Nephron progenitor cell (in vitro differentiated cells): ENCODE results near the gene NCAPD3.
A peak's percentile ranks its signal among the peaks of the same experiment; 100 is the strongest.

ENCODE experiments used
- DNase-seq: peaks from one replicate; pipeline ENCODE4 v3.0.0; 2021
- H3K27ac Mint-ChIP-seq: 2 replicates; pipeline ENCODE4 v1.8.0; 2021; ENCODE audit warnings: mild to moderate bottlenecking, moderate library complexity, mixed read lengths
- H3K27me3 Mint-ChIP-seq: 2 replicates; pipeline ENCODE4 v1.8.0; 2021; ENCODE audit warnings: mild to moderate bottlenecking, low read depth, mixed read lengths; ENCODE audit not compliant: poor library complexity
- H3K36me3 Mint-ChIP-seq: 2 replicates; pipeline ENCODE4 v1.8.0; 2021; ENCODE audit warnings: low read depth, mixed read lengths
- H3K4me1 Mint-ChIP-seq: 2 replicates; pipeline ENCODE4 v1.8.0; 2021; ENCODE audit warnings: mixed read lengths
- H3K4me3 Mint-ChIP-seq: 2 replicates; pipeline ENCODE4 v1.8.0; 2021; ENCODE audit warnings: mild to moderate bottlenecking, moderate library complexity, mixed read lengths
- H3K9me3 Mint-ChIP-seq: 2 replicates; pipeline ENCODE4 v1.8.0; 2021; ENCODE audit warnings: mild to moderate bottlenecking, moderate library complexity, mixed read lengths
- CTCF ChIP-seq: fragments of 200-600 bp; sonication (generic); IDR thresholded peaks from 2 replicates; pipeline ENCODE4 v1.5.0; 2021; ENCODE audit warnings: antibody characterized with exemption

NCAPD3 gene

GRCh38 chr11:134226806-134227325 is 3.1 kb upstream of the NCAPD3 start:
- Mint-ChIP-seq H3K36me3 (no peaks in the 10 kb centered on the region), H3K4me1 (peaks cover 71% of the 10 kb centered on the region), H3K27me3 (peaks cover 8% of the 10 kb centered on the region)

DNA sequence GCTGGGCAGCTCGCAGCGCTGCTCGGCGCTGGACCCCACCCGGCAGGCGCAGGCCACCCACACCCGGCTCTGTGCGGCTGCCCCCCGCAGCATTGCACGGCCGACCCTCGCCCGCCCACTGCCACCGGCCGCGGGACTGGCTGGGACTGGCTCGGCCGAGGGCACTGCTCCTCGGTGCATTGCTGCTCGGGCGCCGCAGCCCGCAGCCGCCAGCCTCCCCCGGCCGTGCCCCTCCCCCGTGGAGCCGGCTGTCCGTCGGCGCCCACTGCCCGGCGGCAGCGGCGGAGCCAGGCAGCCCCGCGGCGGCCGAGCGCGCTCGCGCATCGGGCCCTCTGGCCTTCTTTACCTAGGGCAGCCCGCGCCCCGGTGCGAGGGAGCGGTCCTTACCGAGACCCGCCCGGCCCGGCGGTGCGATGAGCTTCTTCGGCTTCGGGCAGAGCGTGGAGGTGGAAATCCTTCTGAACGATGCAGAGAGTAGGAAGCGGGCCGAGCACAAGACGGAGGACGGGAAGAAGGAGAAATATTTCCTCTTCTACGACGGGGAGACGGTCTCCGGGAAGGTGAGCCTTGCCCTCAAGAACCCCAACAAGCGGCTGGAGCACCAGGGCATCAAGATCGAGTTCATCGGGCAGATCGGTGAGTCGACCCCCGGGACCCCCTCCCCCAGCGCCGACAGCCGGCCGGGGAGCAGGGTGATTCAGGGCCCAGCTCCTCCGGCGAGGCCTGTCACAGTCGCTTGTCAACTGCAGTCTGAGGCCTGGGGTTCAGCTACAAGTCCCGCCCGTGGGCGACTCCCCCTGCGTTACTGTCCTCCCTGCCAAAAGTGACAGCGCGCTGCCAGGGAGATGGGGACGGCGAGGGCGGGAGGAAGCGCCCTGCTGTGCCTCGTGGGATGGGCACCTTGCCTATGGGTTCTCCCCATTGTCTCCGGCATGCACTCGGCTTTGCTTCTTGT is 1.2 kb upstream of the NCAPD3 start:
- peak overlapping the region; percentile 96 for H3K4me3 Mint-ChIP-seq
- peak; percentile 49 for DNase-seq
- TF ChIP-seq CTCF, result no peak
- H3K4me1 Mint-ChIP-seq, result peaks cover 57% of the 10 kb centered on the region
- H3K9me3 Mint-ChIP-seq, result no peaks in the 10 kb centered on the region
- H3K27me3 Mint-ChIP-seq, result peaks cover 8% of the 10 kb centered on the region
- H3K27ac Mint-ChIP-seq, result peak overlapping the region; percentile 82
- H3K36me3 Mint-ChIP-seq, result peaks cover 6% of the 10 kb centered on the region

More at GRCh38 chr11:134226806-134227325, 3.1 kb upstream of the NCAPD3 start:
- H3K4me3 Mint-ChIP-seq, result peak overlapping the region; percentile 65
- TF ChIP-seq CTCF, result no peak
- H3K27ac Mint-ChIP-seq, result no peak overlapping the region
- no peaks in the 10 kb centered on the region for H3K9me3 Mint-ChIP-seq
- no peak for DNase-seq

DNA sequence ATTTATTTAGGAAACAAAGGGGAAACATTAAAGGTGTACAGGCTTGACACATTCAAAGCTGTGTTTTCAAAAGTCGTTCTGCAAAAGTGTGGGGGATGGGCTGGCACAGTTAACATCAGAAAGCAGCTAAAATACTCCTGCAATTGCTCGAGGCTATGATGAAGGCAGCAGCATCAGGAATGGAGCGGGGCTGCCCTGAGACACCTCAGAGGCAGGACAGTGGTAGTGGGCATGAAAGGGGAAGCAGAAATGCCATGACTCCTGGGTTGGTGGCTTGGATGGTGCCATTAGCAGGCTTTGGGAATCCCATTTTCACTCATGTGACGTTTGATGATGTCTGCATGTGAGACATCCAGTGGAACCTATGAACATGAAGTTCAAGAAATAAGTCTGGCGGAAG is 646 bp downstream of the NCAPD3 start:
- Mint-ChIP-seq H3K36me3 (peaks cover 19% of the 10 kb centered on the region), H3K27me3 (peaks cover 8% of the 10 kb centered on the region), H3K9me3 (no peaks in the 10 kb centered on the region), H3K27ac (peak overlapping the region; percentile 84), H3K4me1 (peaks cover 41% of the 10 kb centered on the region), H3K4me3 (peak overlapping the region; percentile 98)
- DNase-seq, result no peak
- TF ChIP-seq CTCF, result no peak

GRCh38 chr11:134216816-134217215 is 7.0 kb downstream of the NCAPD3 start:
- no peak for TF ChIP-seq CTCF
- DNase-seq, result no peak
- Mint-ChIP-seq H3K36me3 (peaks cover 52% of the 10 kb centered on the region), H3K27me3 (no peaks in the 10 kb centered on the region), H3K4me1 (peaks cover under 1% of the 10 kb centered on the region), H3K4me3 (no peak overlapping the region), H3K27ac (no peak overlapping the region), H3K9me3 (no peaks in the 10 kb centered on the region)

- H3K36me3 Mint-ChIP-seq, result peaks cover 57% of the 10 kb centered on the region
- H3K27me3 Mint-ChIP-seq, result no peaks in the 10 kb centered on the region
- no peak overlapping the region for H3K4me3 Mint-ChIP-seq
- DNase-seq, result no peak
- TF ChIP-seq CTCF, result no peak
- no peak overlapping the region for H3K27ac Mint-ChIP-seq
- H3K4me1 Mint-ChIP-seq, result no peaks in the 10 kb centered on the region
- H3K9me3 Mint-ChIP-seq, result no peaks in the 10 kb centered on the region
Measured at GRCh38 chr11:134215836-134216235, 7.9 kb downstream of the NCAPD3 start.
